DOHH2 (cell line): ENCODE data around the gene MOB1B.
A peak's percentile ranks its signal among the peaks of the same experiment; 100 is the strongest.
"Not testable (repeated sequence)": the region's sequence is repeated elsewhere in the genome, so short reads cannot be mapped to it uniquely, and the experiment has no call there.

Experiments used
- H3F3A ChIP-seq: fragments of 200-600 bp; sonication (generic), shearing (Covaris generic); 2 replicates; pipeline ENCODE4 v1.6.0; 2016; ENCODE audit warnings: antibody characterized with exemption, mild to moderate bottlenecking; ENCODE audit not compliant: control insufficient read depth, insufficient read depth
- H3K27ac ChIP-seq: fragments of 200-600 bp; sonication (generic); 2 replicates; pipeline ENCODE4 v1.5.1; 2014; ENCODE audit warnings: low read depth, mild to moderate bottlenecking, low read length, moderate library complexity
- H3K27me3 ChIP-seq: fragments of 200-600 bp; sonication (generic); 2 replicates; pipeline ENCODE4 v1.6.1; 2014; ENCODE audit warnings: mild to moderate bottlenecking, low read length, mixed read lengths; ENCODE audit not compliant: control insufficient read depth
- H3K36me3 ChIP-seq: fragments of 200-600 bp; sonication (generic); 2 replicates; pipeline ENCODE4 v1.6.1; 2014; ENCODE audit warnings: mild to moderate bottlenecking, low read length, moderate library complexity, mixed read lengths; ENCODE audit not compliant: control insufficient read depth
- H3K4me1 ChIP-seq: fragments of 200-600 bp; sonication (generic); 2 replicates; pipeline ENCODE4 v1.6.1; 2014; ENCODE audit warnings: mild to moderate bottlenecking, low read length, mixed read lengths; ENCODE audit not compliant: control insufficient read depth
- H3K4me2 ChIP-seq: fragments of 200-600 bp; sonication (generic); 2 replicates; pipeline ENCODE4 v1.6.0; 2014; ENCODE audit warnings: mild to moderate bottlenecking, low read length, moderate library complexity
- H3K4me3 ChIP-seq: fragments of 200-600 bp; sonication (generic); 2 replicates; pipeline ENCODE4 v1.5.1; 2014; ENCODE audit warnings: mild to moderate bottlenecking, low read length, mixed read lengths
- H3K79me2 ChIP-seq: fragments of 200-600 bp; sonication (generic); 2 replicates; pipeline ENCODE4 v1.6.1; 2014; ENCODE audit warnings: mild to moderate bottlenecking, low read length, mixed read lengths; ENCODE audit not compliant: control insufficient read depth
- H3K9me2 ChIP-seq: fragments of 200-600 bp; sonication (generic); replicated peaks from 2 replicates; pipeline ENCODE4 v1.6.1; 2014; ENCODE audit warnings: mild to moderate bottlenecking, low read length, mixed read lengths; ENCODE audit not compliant: control insufficient read depth
- H3K9me3 ChIP-seq: fragments of 200-600 bp; sonication (generic); 2 replicates; pipeline ENCODE4 v1.6.1; 2014; ENCODE audit warnings: antibody characterized with exemption, low read length, mixed read lengths; ENCODE audit not compliant: control insufficient read depth, insufficient read depth
- H4K20me1 ChIP-seq: fragments of 200-600 bp; sonication (generic); 2 replicates; pipeline ENCODE4 v1.6.0; 2014; ENCODE audit warnings: low read depth, mild to moderate bottlenecking, antibody characterized with exemption, low read length, moderate library complexity; ENCODE audit not compliant: control insufficient read depth, insufficient read depth
- EZH2phosphoT487 ChIP-seq: fragments of 200-600 bp; sonication (generic); IDR thresholded peaks from 2 replicates; pipeline ENCODE4 v1.6.1; 2017; ENCODE audit warnings: borderline replicate concordance, mild to moderate bottlenecking, antibody characterized with exemption, low read length, moderate library complexity, mixed read lengths
- TF ChIP-seq, protein P1 (sequence below): fragments of 200-600 bp; sonication (generic); IDR thresholded peaks from one replicate; pipeline ENCODE4 v1.5.1; 2014; ENCODE audit warnings: antibody characterized with exemption, mild to moderate bottlenecking, low read depth, low read length; ENCODE audit not compliant: poor library complexity, severe bottlenecking

MOB1B gene

DNA sequence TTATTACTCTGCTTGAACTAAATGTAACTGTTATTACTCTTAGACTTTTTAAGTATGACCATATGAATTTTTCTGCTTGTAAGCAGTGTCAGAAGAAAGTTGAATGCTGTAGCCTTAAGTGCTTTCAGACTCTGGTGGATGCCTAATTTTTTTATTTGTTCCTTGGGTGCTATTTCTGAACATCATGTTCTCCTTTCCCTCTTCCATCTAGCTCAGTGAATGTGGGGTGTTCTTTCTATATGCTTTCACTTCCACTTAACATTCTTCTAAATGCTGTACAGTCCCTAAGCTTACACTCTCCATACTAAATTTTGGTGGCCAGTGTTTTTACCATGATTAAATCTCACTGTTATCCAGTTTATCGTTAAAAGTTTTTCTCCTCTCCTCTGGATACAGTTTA is 94.9 kb downstream of the MOB1B start:
- peaks cover 19% of the 10 kb centered on the region for H4K20me1 ChIP-seq
- peaks cover 99% of the 10 kb centered on the region for H3K79me2 ChIP-seq
- no peak for TF ChIP-seq EZH2phosphoT487
- TF ChIP-seq, protein P1, sequence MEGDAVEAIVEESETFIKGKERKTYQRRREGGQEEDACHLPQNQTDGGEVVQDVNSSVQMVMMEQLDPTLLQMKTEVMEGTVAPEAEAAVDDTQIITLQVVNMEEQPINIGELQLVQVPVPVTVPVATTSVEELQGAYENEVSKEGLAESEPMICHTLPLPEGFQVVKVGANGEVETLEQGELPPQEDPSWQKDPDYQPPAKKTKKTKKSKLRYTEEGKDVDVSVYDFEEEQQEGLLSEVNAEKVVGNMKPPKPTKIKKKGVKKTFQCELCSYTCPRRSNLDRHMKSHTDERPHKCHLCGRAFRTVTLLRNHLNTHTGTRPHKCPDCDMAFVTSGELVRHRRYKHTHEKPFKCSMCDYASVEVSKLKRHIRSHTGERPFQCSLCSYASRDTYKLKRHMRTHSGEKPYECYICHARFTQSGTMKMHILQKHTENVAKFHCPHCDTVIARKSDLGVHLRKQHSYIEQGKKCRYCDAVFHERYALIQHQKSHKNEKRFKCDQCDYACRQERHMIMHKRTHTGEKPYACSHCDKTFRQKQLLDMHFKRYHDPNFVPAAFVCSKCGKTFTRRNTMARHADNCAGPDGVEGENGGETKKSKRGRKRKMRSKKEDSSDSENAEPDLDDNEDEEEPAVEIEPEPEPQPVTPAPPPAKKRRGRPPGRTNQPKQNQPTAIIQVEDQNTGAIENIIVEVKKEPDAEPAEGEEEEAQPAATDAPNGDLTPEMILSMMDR: no peak
- H3K27me3 ChIP-seq: no peaks in the 10 kb centered on the region
- peaks cover 23% of the 10 kb centered on the region for H3F3A ChIP-seq
- H3K4me3 ChIP-seq: peak overlapping the region; percentile 90
- H3K9me2 ChIP-seq: no peaks in the 10 kb centered on the region
- peak overlapping the region; percentile 65 for H3K4me2 ChIP-seq
- peak overlapping the region; percentile 97 for H3K27ac ChIP-seq
- H3K36me3 ChIP-seq: peaks cover 82% of the 10 kb centered on the region
- H3K9me3 ChIP-seq: no peaks in the 10 kb centered on the region
- peaks cover 55% of the 10 kb centered on the region for H3K4me1 ChIP-seq

DNA sequence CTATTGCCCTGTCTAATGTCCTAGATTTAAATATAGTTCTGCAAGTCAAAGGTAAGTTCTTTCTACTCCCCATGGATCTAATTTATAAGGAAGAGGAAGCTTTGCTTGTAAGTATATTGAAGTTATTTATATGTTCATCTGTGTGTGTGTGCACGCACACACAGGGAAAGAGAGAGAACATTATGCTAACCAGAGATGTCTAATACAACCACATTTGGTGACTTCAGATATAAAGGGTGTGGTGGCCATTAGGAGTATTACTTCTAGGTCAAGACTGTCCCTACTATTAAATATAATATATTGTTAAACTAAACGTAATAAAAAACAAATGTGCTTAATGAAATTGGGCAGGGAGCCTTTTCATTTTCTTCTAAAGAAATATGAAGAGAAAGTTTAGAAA is 95.4 kb downstream of the MOB1B start:
- H3K9me3 ChIP-seq: no peaks in the 10 kb centered on the region
- TF ChIP-seq, protein P1: no peak
- TF ChIP-seq EZH2phosphoT487: no peak
- peak overlapping the region; percentile 97 for H3K27ac ChIP-seq
- peaks cover 55% of the 10 kb centered on the region for H3K4me1 ChIP-seq
- H4K20me1 ChIP-seq: peaks cover 19% of the 10 kb centered on the region
- peaks cover 19% of the 10 kb centered on the region for H3F3A ChIP-seq
- peak overlapping the region; percentile 65 for H3K4me2 ChIP-seq
- no peaks in the 10 kb centered on the region for H3K9me2 ChIP-seq
- H3K79me2 ChIP-seq: peaks cover 99% of the 10 kb centered on the region
- no peaks in the 10 kb centered on the region for H3K27me3 ChIP-seq
- peak overlapping the region; percentile 90 for H3K4me3 ChIP-seq
- peaks cover 86% of the 10 kb centered on the region for H3K36me3 ChIP-seq

DNA sequence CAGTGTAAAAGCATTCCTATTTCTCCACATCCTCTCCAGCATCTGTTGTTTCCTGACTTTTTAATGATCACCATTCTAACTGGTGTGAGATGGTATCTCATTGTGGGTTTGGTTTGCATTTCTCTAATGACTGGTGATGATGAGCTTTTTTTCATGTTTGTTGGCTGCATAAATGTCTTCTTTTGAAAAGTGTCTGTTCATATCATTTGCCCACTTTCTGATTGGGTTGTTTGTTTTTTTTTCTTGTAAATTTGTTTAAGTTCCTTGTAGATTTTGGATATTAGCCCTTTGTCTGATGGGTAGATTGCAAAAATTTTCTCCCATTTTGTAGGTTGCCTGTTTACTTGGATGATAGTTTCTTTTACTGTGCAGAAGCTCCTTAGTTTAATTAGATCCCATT is 97.5 kb downstream of the MOB1B start:
- Histone ChIP-seq H4K20me1 (peaks cover 23% of the 10 kb centered on the region), H3K4me1 (peaks cover 70% of the 10 kb centered on the region), H3K36me3 (peaks cover 90% of the 10 kb centered on the region), H3F3A (peaks cover 15% of the 10 kb centered on the region), H3K79me2 (peaks cover 100% of the 10 kb centered on the region)
- not testable (repeated sequence) for H3K9me3 ChIP-seq, H3K9me2 ChIP-seq, H3K4me2 ChIP-seq, H3K4me3 ChIP-seq, H3K27me3 ChIP-seq, H3K27ac ChIP-seq

DNA sequence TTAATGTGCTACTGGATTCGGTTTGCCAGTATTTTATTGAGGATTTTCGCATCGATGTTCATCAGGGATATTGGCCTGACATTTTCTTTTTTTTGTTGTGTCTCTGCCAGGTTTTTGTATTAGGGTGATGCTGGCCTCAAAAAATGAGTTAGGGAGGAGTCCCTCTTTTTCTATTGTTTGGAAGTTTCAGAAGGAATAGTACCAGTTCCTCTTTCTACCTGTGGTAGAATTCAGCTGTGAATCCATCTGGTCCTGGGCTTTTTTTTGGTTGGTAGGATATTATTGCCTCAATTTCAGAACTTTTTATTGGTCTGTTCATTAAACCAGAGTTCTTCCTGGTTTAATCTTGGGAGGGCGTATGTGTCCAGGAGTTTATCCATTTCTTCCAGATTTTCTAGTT is 99.2 kb downstream of the MOB1B start:
- Histone ChIP-seq H3K4me2 (peak overlapping the region; percentile 41), H3K79me2 (peaks cover 100% of the 10 kb centered on the region), H3K36me3 (peaks cover 88% of the 10 kb centered on the region), H3K4me1 (peaks cover 80% of the 10 kb centered on the region), H3K4me3 (peak overlapping the region; percentile 28), H4K20me1 (peaks cover 23% of the 10 kb centered on the region)
- H3K9me2 ChIP-seq, H3K27ac ChIP-seq, H3K27me3 ChIP-seq, H3K9me3 ChIP-seq, H3F3A ChIP-seq: not testable (repeated sequence)
